OCI-LY7 (cell line): ENCODE results near the gene TMEM234. TPM values are rescaled to one million over a fixed set of nuclear protein-coding genes. Genes with fewer than 3 reads are reported as not detected.

Source experiments
- BruUV-seq: library from RNA; stranded (reverse); fragments of 400-500 nt; replicated peaks from 2 replicates; lab custom pipeline; 2021; lab: Mats Ljungman, UMichigan
- CTCF ChIA-PET: fragments of 300-600 bp; sonication (Branson Sonifier 250); formaldehyde crosslinking; loops from one replicate; lab custom pipeline; 2022; ENCODE audit warnings: antibody characterized with exemption; ENCODE audit not compliant: unreplicated experiment; lab: Charles Lee
- POLR2A ChIA-PET: fragments of 300-600 bp; sonication (Branson Sonifier 250); formaldehyde crosslinking; loops from one replicate; lab custom pipeline; 2022; ENCODE audit warnings: antibody characterized with exemption; lab: Charles Lee
- DNase-seq: peaks from one replicate; pipeline ENCODE4 v3.0.0-alpha.2; 2015; ENCODE audit warnings: low spot score
- H2AFZ ChIP-seq: fragments of 200-600 bp; sonication (generic), shearing (Covaris generic); 2 replicates; pipeline ENCODE4 v1.6.1; 2014; ENCODE audit warnings: mild to moderate bottlenecking, antibody characterized with exemption, low read length, moderate library complexity
- H3K27ac ChIP-seq: fragments of 200-600 bp; sonication (generic); 2 replicates; pipeline ENCODE4 v1.5.1; 2014; ENCODE audit warnings: mixed run types, low read depth, mild to moderate bottlenecking, moderate library complexity, low read length, inconsistent platforms; ENCODE audit not compliant: poor library complexity, severe bottlenecking
- H3K36me3 ChIP-seq: fragments of 200-600 bp; sonication (generic); 2 replicates; pipeline ENCODE4 v1.6.1; 2014; ENCODE audit warnings: mild to moderate bottlenecking, antibody characterized with exemption, low read length, moderate library complexity, mixed read lengths; ENCODE audit not compliant: insufficient read depth
- H3K4me1 ChIP-seq: fragments of 200-600 bp; sonication (generic); 2 replicates; pipeline ENCODE4 v1.5.1; 2014; ENCODE audit warnings: mild to moderate bottlenecking, low read length; ENCODE audit not compliant: insufficient read depth, poor library complexity, severe bottlenecking
- H3K4me2 ChIP-seq: fragments of 200-600 bp; sonication (generic); 2 replicates; pipeline ENCODE4 v1.6.1; 2014; ENCODE audit warnings: mild to moderate bottlenecking, low read length
- H3K4me3 ChIP-seq: fragments of 200-600 bp; sonication (generic); 2 replicates; pipeline ENCODE4 v1.5.1; 2014; ENCODE audit warnings: mild to moderate bottlenecking, low read depth, low read length; ENCODE audit not compliant: poor library complexity, severe bottlenecking
- H3K79me2 ChIP-seq: fragments of 200-600 bp; sonication (generic); 2 replicates; pipeline ENCODE4 v1.6.1; 2016; ENCODE audit warnings: low read depth, mild to moderate bottlenecking, low read length, moderate library complexity, mixed read lengths; ENCODE audit not compliant: insufficient read depth
- H3K9me2 ChIP-seq: fragments of 200-600 bp; sonication (generic); 2 replicates; pipeline ENCODE4 v1.6.1; 2016; ENCODE audit warnings: mild to moderate bottlenecking, low read length, mixed read lengths; ENCODE audit not compliant: insufficient read depth
- H3K9me3 ChIP-seq: fragments of 200-600 bp; sonication (generic); 2 replicates; pipeline ENCODE4 v1.6.1; 2014; ENCODE audit warnings: mild to moderate bottlenecking, mixed run types, low read length, mixed read lengths
- H4K20me1 ChIP-seq: fragments of 200-600 bp; sonication (generic); 2 replicates; pipeline ENCODE4 v1.6.1; 2014; ENCODE audit warnings: mild to moderate bottlenecking, antibody characterized with exemption, low read length, moderate library complexity, mixed read lengths; ENCODE audit not compliant: insufficient read depth
- CTCF ChIP-seq: fragments of 200-600 bp; sonication (generic); conservative IDR thresholded peaks from 2 replicates; pipeline ENCODE4 v1.5.1; 2014; ENCODE audit warnings: mild to moderate bottlenecking, antibody characterized with exemption, low read length, moderate library complexity, mixed read lengths
- EZH2phosphoT487 ChIP-seq: fragments of 200-600 bp; sonication (generic); IDR thresholded peaks from 2 replicates; pipeline ENCODE4 v1.6.1; 2018; ENCODE audit warnings: low read depth, borderline replicate concordance, mild to moderate bottlenecking, mixed run types, antibody characterized with exemption, low read length, moderate library complexity, mixed read lengths
- intact Hi-C: fragments of 100-400 bp; cut with micrococcal nuclease; formaldehyde crosslinking; loops from one replicate; pipeline ENCODE4 v1.10.0; 2022; ENCODE audit not compliant: unreplicated experiment
- total RNA-seq, 2 experiments: library from RNA; depleted of rRNA in 1 of 2; stranded (reverse); fragments of >200 nt in 1 of 2; shearing (Covaris generic) in 1 of 2; gene quantifications; 2 replicates each; pipeline ENCODE4 v1.2.3, GENCODE V29; 2014 to 2022

TMEM234 gene
- total RNA-seq, 2 experiments from 2014 or later: 17.1 to 17.5 TPM

- Histone ChIP-seq H3K36me3 (peaks cover 49% of the 10 kb centered on the region), H3K9me2 (no peaks in the 10 kb centered on the region), H3K27ac (peak overlapping the region; percentile 65), H3K9me3 (no peaks in the 10 kb centered on the region), H4K20me1 (peaks cover 13% of the 10 kb centered on the region), H3K4me3 (peak overlapping the region; percentile 78), H3K79me2 (peaks cover 39% of the 10 kb centered on the region), H3K4me2 (peak overlapping the region; percentile 72), H3K4me1 (peaks cover 28% of the 10 kb centered on the region), H2AFZ (peak overlapping the region; percentile 80)
- POLR2A ChIA-PET: interaction anchor here (0.8 to 1.2 kb wide), 5 partner anchors 16 to 106 kb away, joined by 3 to 7 read pairs (median 3); no protein-coding TSS in a partner anchor
- intact Hi-C loops: no loop called here
- TF ChIP-seq EZH2phosphoT487: no peak
- TF ChIP-seq CTCF: no peak
- BruUV-seq: no TSS peak
- no peak for DNase-seq
- CTCF ChIA-PET: interaction anchor here (1.5 kb wide), 1 partner anchor 71 kb away, joined by 6 read pairs; the partner anchor contains the start of gene KPNA6
Measured at GRCh38 chr1:32179193-32179442, 43.0 kb downstream of the TMEM234 start.

GRCh38 chr1:32178380-32179192, 43.6 kb downstream of the TMEM234 start:
- H3K4me3 ChIP-seq: peak overlapping the region; percentile 78
- peaks cover 50% of the 10 kb centered on the region for H3K36me3 ChIP-seq
- H4K20me1 ChIP-seq: peaks cover 12% of the 10 kb centered on the region; the same call in 1 of the 2 replicates
- peaks cover 34% of the 10 kb centered on the region for H3K79me2 ChIP-seq
- DNase-seq: no peak
- CTCF ChIA-PET: interaction anchor here (1.5 kb wide), 1 partner anchor 71 kb away, joined by 6 read pairs; the partner anchor contains the start of gene KPNA6
- H3K4me1 ChIP-seq: peaks cover 25% of the 10 kb centered on the region
- TF ChIP-seq EZH2phosphoT487: no peak
- TF ChIP-seq CTCF: no peak
- H2AFZ ChIP-seq: peak overlapping the region; percentile 80
- H3K27ac ChIP-seq: peak overlapping the region; percentile 65
- POLR2A ChIA-PET: interaction anchor here (0.8 to 1.2 kb wide), 5 partner anchors 15 to 105 kb away, joined by 3 to 7 read pairs (median 3); no protein-coding TSS in a partner anchor
- intact Hi-C loops: no loop called here
- BruUV-seq: TSS peak; percentile 95
- H3K9me3 ChIP-seq: no peaks in the 10 kb centered on the region
- H3K4me2 ChIP-seq: peak overlapping the region; percentile 72
- no peaks in the 10 kb centered on the region for H3K9me2 ChIP-seq
